HepG2 (cell line): ENCODE data around the gene NCOA3. TPM values are rescaled to one million over a fixed set of nuclear protein-coding genes. Genes with fewer than 3 reads are reported as not detected.
A peak's percentile ranks its signal among the peaks of the same experiment; 100 is the strongest.

Experiments
- AGO1 ChIP-seq: fragments of 200-400 bp; formaldehyde crosslinking; IDR thresholded peaks from 2 replicates; pipeline ENCODE4 v1.6.1; 2017; ENCODE audit warnings: mild to moderate bottlenecking, low read depth, low read length, moderate library complexity; ENCODE audit not compliant: poor library complexity, severe bottlenecking
- DBP ChIP-seq: sonication (generic); formaldehyde crosslinking; IDR thresholded peaks from 2 replicates; pipeline ENCODE4 v1.4.0; 2020; ENCODE audit warnings: missing genetic modification reagents; ENCODE audit errors: not compliant biosample characterization
- EZH2 ChIP-seq: conservative IDR thresholded peaks from 2 replicates; pipeline ENCODE4 v1.6.1; 2012; ENCODE audit warnings: mild to moderate bottlenecking, low read depth, low read length, moderate library complexity
- HDAC1 ChIP-seq: sonication (generic); formaldehyde crosslinking; IDR thresholded peaks from 2 replicates; pipeline ENCODE4 v1.5.1; 2020; ENCODE audit warnings: mild to moderate bottlenecking, missing genetic modification reagents
- ISX ChIP-seq: sonication (generic); formaldehyde crosslinking; conservative IDR thresholded peaks from 2 replicates; pipeline ENCODE4 v1.5.0; 2020; ENCODE audit warnings: missing genetic modification reagents
- LCORL ChIP-seq, 2 experiments: fragments of 450-650 bp in 1 of 2; sonication (generic) in 1 of 2; formaldehyde crosslinking in 1 of 2; IDR thresholded peaks; 2 replicates each; pipeline versions ENCODE4 v1.5.0 to v1.6.1; 2017 to 2020; ENCODE audit warnings: antibody characterized with exemption in 1 of 2, missing genetic modification reagents in 1 of 2
- MAFF ChIP-seq: IDR thresholded peaks from 2 replicates; pipeline ENCODE4 v1.6.1; 2011; ENCODE audit warnings: low read depth, low read length, improper control_type of control experiment
- NR0B2 ChIP-seq: sonication (generic); formaldehyde crosslinking; IDR thresholded peaks from 2 replicates; pipeline ENCODE4 v1.4.0; 2020; ENCODE audit warnings: mild to moderate bottlenecking, missing genetic modification reagents
- RBM22 ChIP-seq: fragments of 200-400 bp; formaldehyde crosslinking; optimal IDR thresholded peaks from 2 replicates; pipeline ENCODE3; 2017; ENCODE audit warnings: mild to moderate bottlenecking, low read length, moderate library complexity
- SALL2 ChIP-seq: sonication (generic); formaldehyde crosslinking; IDR thresholded peaks from 2 replicates; pipeline ENCODE4 v1.8.1; 2023; ENCODE audit warnings: mild to moderate bottlenecking, missing genetic modification reagents, inconsistent platforms
- SCMH1 ChIP-seq: sonication (generic); formaldehyde crosslinking; IDR thresholded peaks from 2 replicates; pipeline ENCODE4 v1.9.0; 2021; ENCODE audit warnings: missing genetic modification reagents, mild to moderate bottlenecking, borderline replicate concordance
- SNAI1 ChIP-seq: sonication (generic); formaldehyde crosslinking; IDR thresholded peaks from 2 replicates; pipeline ENCODE4 v1.5.0; 2020; ENCODE audit warnings: mild to moderate bottlenecking, missing genetic modification reagents, borderline replicate concordance
- TCF7L2 ChIP-seq: IDR thresholded peaks from 2 replicates; pipeline ENCODE4 v1.6.1; 2011; ENCODE audit warnings: mild to moderate bottlenecking, low read depth, low read length, moderate library complexity
- ZNF121 ChIP-seq: sonication (generic); formaldehyde crosslinking; IDR thresholded peaks from 2 replicates; pipeline ENCODE4 v1.5.0; 2020; ENCODE audit warnings: mild to moderate bottlenecking, missing genetic modification reagents
- ZNF513 ChIP-seq: sonication (generic); formaldehyde crosslinking; conservative IDR thresholded peaks from 2 replicates; pipeline ENCODE4 v1.5.0; 2020; ENCODE audit warnings: missing genetic modification reagents
- ZNF563 ChIP-seq: sonication (generic); formaldehyde crosslinking; IDR thresholded peaks from 2 replicates; pipeline ENCODE4 v1.8.0; 2022; ENCODE audit warnings: mild to moderate bottlenecking, moderate library complexity, missing genetic modification reagents
- ZNF569 ChIP-seq: sonication (generic); formaldehyde crosslinking; IDR thresholded peaks from 2 replicates; pipeline ENCODE4 v1.5.0; 2020; ENCODE audit warnings: mild to moderate bottlenecking, missing genetic modification reagents, moderate library complexity, borderline replicate concordance
- polyA plus RNA-seq, 8 experiments: library from polyadenylated mRNA; depleted of rRNA in 3 of 8; stranded (reverse) in 7 of 8; unstranded in 1 of 8; fragments of >200 nt; fragmentation: Illumina TruSeq in 4 of 8; extraction: Trizol in 4 of 8; gene quantifications; 2 replicates each; pipeline versions ENCODE4 v1.2.1 to v1.2.3, GENCODE V29; 2011 to 2016; ENCODE audit warnings: low read depth in 4 of 8, missing spikeins in 1 of 8, mixed read lengths in 1 of 8; ENCODE audit not compliant: insufficient read depth in 1 of 8
- total RNA-seq, 5 experiments: library from RNA; depleted of rRNA; stranded (reverse); fragments of >200 nt; fragmentation: Illumina TruSeq; extraction: Trizol; gene quantifications; 2 replicates each; pipeline ENCODE4 v1.2.3, GENCODE V29; 2016; ENCODE audit warnings: low read depth in 1 of 5
- TF ChIP-seq, protein P1 (sequence below): sonication (generic); formaldehyde crosslinking; IDR thresholded peaks from 2 replicates; pipeline ENCODE4 v1.4.0; 2020; ENCODE audit warnings: mild to moderate bottlenecking, missing genetic modification reagents
- TF ChIP-seq, protein P2 (sequence below): sonication (generic); formaldehyde crosslinking; conservative IDR thresholded peaks from 2 replicates; pipeline ENCODE4 v1.4.0; 2020; ENCODE audit warnings: missing genetic modification reagents
- TF ChIP-seq, protein P3 (sequence below): sonication (generic); formaldehyde crosslinking; IDR thresholded peaks from 2 replicates; pipeline ENCODE4 v1.5.0; 2020; ENCODE audit warnings: missing genetic modification reagents

The NCOA3 gene
- total and polyA plus RNA-seq, 2 of the 13 experiments (the other 11 are each of a cell fraction or from before 2014, with no cell fraction given), result 35.0 to 56.8 TPM

- TF ChIP-seq, protein P1, sequence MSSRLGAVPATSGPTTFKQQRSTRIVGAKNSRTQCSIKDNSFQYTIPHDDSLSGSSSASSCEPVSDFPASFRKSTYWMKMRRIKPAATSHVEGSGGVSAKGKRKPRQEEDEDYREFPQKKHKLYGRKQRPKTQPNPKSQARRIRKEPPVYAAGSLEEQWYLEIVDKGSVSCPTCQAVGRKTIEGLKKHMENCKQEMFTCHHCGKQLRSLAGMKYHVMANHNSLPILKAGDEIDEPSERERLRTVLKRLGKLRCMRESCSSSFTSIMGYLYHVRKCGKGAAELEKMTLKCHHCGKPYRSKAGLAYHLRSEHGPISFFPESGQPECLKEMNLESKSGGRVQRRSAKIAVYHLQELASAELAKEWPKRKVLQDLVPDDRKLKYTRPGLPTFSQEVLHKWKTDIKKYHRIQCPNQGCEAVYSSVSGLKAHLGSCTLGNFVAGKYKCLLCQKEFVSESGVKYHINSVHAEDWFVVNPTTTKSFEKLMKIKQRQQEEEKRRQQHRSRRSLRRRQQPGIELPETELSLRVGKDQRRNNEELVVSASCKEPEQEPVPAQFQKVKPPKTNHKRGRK (CRISPR knock-in tag), result no peak
- TF ChIP-seq NR0B2 (CRISPR knock-in tag) (no peak), ZNF121 (CRISPR knock-in tag) (no peak), SALL2 (no peak), ZNF569 (CRISPR knock-in tag) (no peak), EZH2 (no peak), TCF7L2 (no peak), SNAI1 (no peak), AGO1 (no peak), ZNF513 (CRISPR knock-in tag) (no peak), ZNF563 (CRISPR knock-in tag) (no peak), RBM22 (no peak), ISX (CRISPR knock-in tag) (no peak), DBP (CRISPR knock-in tag) (no peak), HDAC1 (CRISPR knock-in tag) (peak; percentile 61), SCMH1 (no peak), LCORL (IDR thresholded peaks at IDR 0.05) (no peak), LCORL (CRISPR knock-in tag; IDR thresholded peaks at IDR 0.05) (peak; percentile 51; the same call in 1 of the 2 replicates), MAFF (0 out of 2 replicates have a peak, but pooled peaks have one; percentile 29)
- TF ChIP-seq, protein P2, sequence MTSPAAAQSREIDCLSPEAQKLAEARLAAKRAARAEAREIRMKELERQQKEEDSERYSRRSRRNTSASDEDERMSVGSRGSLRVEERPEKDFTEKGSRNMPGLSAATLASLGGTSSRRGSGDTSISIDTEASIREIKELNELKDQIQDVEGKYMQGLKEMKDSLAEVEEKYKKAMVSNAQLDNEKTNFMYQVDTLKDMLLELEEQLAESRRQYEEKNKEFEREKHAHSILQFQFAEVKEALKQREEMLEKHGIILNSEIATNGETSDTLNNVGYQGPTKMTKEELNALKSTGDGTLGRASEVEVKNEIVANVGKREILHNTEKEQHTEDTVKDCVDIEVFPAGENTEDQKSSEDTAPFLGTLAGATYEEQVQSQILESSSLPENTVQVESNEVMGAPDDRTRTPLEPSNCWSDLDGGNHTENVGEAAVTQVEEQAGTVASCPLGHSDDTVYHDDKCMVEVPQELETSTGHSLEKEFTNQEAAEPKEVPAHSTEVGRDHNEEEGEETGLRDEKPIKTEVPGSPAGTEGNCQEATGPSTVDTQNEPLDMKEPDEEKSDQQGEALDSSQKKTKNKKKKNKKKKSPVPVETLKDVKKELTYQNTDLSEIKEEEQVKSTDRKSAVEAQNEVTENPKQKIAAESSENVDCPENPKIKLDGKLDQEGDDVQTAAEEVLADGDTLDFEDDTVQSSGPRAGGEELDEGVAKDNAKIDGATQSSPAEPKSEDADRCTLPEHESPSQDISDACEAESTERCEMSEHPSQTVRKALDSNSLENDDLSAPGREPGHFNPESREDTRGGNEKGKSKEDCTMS (CRISPR knock-in tag), result no peak
- TF ChIP-seq, protein P3, sequence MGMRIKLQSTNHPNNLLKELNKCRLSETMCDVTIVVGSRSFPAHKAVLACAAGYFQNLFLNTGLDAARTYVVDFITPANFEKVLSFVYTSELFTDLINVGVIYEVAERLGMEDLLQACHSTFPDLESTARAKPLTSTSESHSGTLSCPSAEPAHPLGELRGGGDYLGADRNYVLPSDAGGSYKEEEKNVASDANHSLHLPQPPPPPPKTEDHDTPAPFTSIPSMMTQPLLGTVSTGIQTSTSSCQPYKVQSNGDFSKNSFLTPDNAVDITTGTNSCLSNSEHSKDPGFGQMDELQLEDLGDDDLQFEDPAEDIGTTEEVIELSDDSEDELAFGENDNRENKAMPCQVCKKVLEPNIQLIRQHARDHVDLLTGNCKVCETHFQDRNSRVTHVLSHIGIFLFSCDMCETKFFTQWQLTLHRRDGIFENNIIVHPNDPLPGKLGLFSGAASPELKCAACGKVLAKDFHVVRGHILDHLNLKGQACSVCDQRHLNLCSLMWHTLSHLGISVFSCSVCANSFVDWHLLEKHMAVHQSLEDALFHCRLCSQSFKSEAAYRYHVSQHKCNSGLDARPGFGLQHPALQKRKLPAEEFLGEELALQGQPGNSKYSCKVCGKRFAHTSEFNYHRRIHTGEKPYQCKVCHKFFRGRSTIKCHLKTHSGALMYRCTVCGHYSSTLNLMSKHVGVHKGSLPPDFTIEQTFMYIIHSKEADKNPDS, result no peak
Observed at GRCh38 chr20:47576516-47577033, 74.9 kb downstream of the NCOA3 start (continued).
